SK-N-SH treated with all-trans-retinoic acid at 6 μM for 48 hours (cell line): Measurements from ENCODE around the gene ZNF385B.

Experiments
- ATAC-seq: fragments of 200-7000 bp; cut with Tn5 transposase; 3 replicates; pipeline ENCODE4 v1.9.1; 2020; ENCODE audit warnings: mild to moderate bottlenecking, moderate library complexity
- ARNTL ChIP-seq: fragments of 450-650 bp; formaldehyde crosslinking; IDR thresholded peaks from 2 replicates; pipeline ENCODE4 v1.5.0; 2020; ENCODE audit warnings: low read depth, mild to moderate bottlenecking, moderate library complexity, borderline replicate concordance
- BACH2 ChIP-seq: fragments of 250-450 bp; sonication (Bioruptor Pico); IDR thresholded peaks from 2 replicates; pipeline ENCODE4 v1.9.0; 2021; ENCODE audit warnings: mild to moderate bottlenecking, borderline replicate concordance
- CREB5 ChIP-seq: fragments of 250-450 bp; sonication (Bioruptor Pico); IDR thresholded peaks from 2 replicates; pipeline ENCODE4 v1.5.1; 2020; ENCODE audit warnings: low read depth, mild to moderate bottlenecking, moderate library complexity
- CSDC2 ChIP-seq: fragments of 250-450 bp; sonication (Bioruptor Pico); IDR thresholded peaks from 2 replicates; pipeline ENCODE4 v1.5.0; 2020; ENCODE audit warnings: mild to moderate bottlenecking, moderate library complexity
- ESRRG ChIP-seq: fragments of 250-450 bp; sonication (Bioruptor Pico); IDR thresholded peaks from 2 replicates; pipeline ENCODE4 v1.6.1; 2021; ENCODE audit warnings: mild to moderate bottlenecking
- GLIS3 ChIP-seq: fragments of 250-450 bp; sonication (Bioruptor Pico); IDR thresholded peaks from 2 replicates; pipeline ENCODE4 v1.5.0; 2020; ENCODE audit warnings: mild to moderate bottlenecking, moderate library complexity
- ISL1 ChIP-seq: fragments of 250-450 bp; sonication (Bioruptor Pico); IDR thresholded peaks from 2 replicates; pipeline ENCODE4 v2.1.2; 2022; ENCODE audit warnings: mild to moderate bottlenecking, moderate library complexity
- OSR1 ChIP-seq: fragments of 250-450 bp; sonication (Bioruptor Pico); IDR thresholded peaks from 2 replicates; pipeline ENCODE4 v1.8.0; 2022; ENCODE audit warnings: moderate library complexity, mild to moderate bottlenecking, inconsistent platforms
- PPARA ChIP-seq: fragments of 250-450 bp; sonication (Bioruptor Pico); IDR thresholded peaks from 2 replicates; pipeline ENCODE4 v1.5.0; 2020; ENCODE audit warnings: mild to moderate bottlenecking, borderline replicate concordance
- SNAI2 ChIP-seq: fragments of 250-450 bp; sonication (Bioruptor Pico); IDR thresholded peaks from 2 replicates; pipeline ENCODE4 v1.5.0; 2020; ENCODE audit warnings: mild to moderate bottlenecking, moderate library complexity
- TCF4 ChIP-seq: fragments of 250-450 bp; sonication (Bioruptor Pico); IDR thresholded peaks from 2 replicates; pipeline ENCODE4 v1.8.0; 2021; ENCODE audit warnings: mild to moderate bottlenecking, moderate library complexity, borderline replicate concordance
- TOX ChIP-seq: fragments of 250-450 bp; sonication (Bioruptor Pico); IDR thresholded peaks from 2 replicates; pipeline ENCODE4 v1.8.0; 2021; ENCODE audit warnings: mild to moderate bottlenecking, moderate library complexity, borderline replicate concordance
- ZFP3 ChIP-seq: fragments of 250-450 bp; sonication (Bioruptor Pico); IDR thresholded peaks from 2 replicates; pipeline ENCODE4 v1.5.0; 2020; ENCODE audit warnings: mild to moderate bottlenecking, moderate library complexity
- ZFP30 ChIP-seq: fragments of 450-650 bp; formaldehyde crosslinking; IDR thresholded peaks from 2 replicates; pipeline ENCODE4 v1.5.0; 2022; ENCODE audit warnings: mild to moderate bottlenecking, moderate library complexity
- ZNF565 ChIP-seq: fragments of 450-650 bp; formaldehyde crosslinking; conservative IDR thresholded peaks from 2 replicates; pipeline ENCODE4 v1.5.0; 2020; ENCODE audit warnings: low read depth, mild to moderate bottlenecking, moderate library complexity
- ZNF70 ChIP-seq: fragments of 450-650 bp; formaldehyde crosslinking; IDR thresholded peaks from 2 replicates; pipeline ENCODE4 v1.5.0; 2020; ENCODE audit warnings: mild to moderate bottlenecking, moderate library complexity
- ZNF8 ChIP-seq: fragments of 450-650 bp; formaldehyde crosslinking; IDR thresholded peaks from 2 replicates; pipeline ENCODE4 v1.5.0; 2020; ENCODE audit warnings: mild to moderate bottlenecking, moderate library complexity
- TF ChIP-seq, protein P1 (sequence below): fragments of 250-450 bp; sonication (Bioruptor Pico); IDR thresholded peaks from 2 replicates; pipeline ENCODE4 v1.5.1; 2021; ENCODE audit warnings: mild to moderate bottlenecking, moderate library complexity
- TF ChIP-seq, protein P2 (sequence below): fragments of 250-450 bp; sonication (Bioruptor Pico); IDR thresholded peaks from 2 replicates; pipeline ENCODE4 v1.8.0; 2020; ENCODE audit warnings: mild to moderate bottlenecking, moderate library complexity, borderline replicate concordance
- TF ChIP-seq, protein P3 (sequence below): fragments of 250-450 bp; sonication (Bioruptor Pico); IDR thresholded peaks from 2 replicates; pipeline ENCODE4 v1.8.0; 2021; ENCODE audit warnings: low read depth, mild to moderate bottlenecking, moderate library complexity, borderline replicate concordance

Gene ZNF385B

DNA sequence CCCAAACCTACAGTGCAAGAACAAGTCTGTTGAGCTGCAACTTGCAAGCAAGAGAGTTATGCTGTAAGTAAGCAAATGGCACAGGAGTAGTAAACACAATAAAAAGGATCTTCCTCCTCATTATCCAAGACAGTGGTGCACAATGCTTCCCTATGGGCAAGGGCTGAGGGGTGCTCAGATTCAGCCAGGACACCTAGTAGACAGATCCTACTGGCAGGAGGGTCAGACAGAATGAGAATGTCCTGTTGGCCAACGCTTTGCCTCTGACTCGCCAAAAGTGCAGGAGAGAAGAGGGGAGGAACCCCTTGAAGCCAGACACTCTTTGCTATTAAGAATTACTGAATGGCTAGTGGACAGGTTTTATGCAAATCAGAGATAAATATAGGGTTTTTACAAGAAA lies 316.4 kb downstream of the ZNF385B start:
- TF ChIP-seq PPARA, result no peak
- TF ChIP-seq, protein P1, sequence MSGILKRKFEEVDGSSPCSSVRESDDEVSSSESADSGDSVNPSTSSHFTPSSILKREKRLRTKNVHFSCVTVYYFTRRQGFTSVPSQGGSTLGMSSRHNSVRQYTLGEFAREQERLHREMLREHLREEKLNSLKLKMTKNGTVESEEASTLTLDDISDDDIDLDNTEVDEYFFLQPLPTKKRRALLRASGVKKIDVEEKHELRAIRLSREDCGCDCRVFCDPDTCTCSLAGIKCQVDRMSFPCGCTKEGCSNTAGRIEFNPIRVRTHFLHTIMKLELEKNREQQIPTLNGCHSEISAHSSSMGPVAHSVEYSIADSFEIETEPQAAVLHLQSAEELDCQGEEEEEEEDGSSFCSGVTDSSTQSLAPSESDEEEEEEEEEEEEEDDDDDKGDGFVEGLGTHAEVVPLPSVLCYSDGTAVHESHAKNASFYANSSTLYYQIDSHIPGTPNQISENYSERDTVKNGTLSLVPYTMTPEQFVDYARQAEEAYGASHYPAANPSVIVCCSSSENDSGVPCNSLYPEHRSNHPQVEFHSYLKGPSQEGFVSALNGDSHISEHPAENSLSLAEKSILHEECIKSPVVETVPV (CRISPR knock-in tag), result no peak
- TF ChIP-seq GLIS3, result no peak
- no peak for TF ChIP-seq TCF4 (CRISPR knock-in tag)
- TF ChIP-seq, protein P2, sequence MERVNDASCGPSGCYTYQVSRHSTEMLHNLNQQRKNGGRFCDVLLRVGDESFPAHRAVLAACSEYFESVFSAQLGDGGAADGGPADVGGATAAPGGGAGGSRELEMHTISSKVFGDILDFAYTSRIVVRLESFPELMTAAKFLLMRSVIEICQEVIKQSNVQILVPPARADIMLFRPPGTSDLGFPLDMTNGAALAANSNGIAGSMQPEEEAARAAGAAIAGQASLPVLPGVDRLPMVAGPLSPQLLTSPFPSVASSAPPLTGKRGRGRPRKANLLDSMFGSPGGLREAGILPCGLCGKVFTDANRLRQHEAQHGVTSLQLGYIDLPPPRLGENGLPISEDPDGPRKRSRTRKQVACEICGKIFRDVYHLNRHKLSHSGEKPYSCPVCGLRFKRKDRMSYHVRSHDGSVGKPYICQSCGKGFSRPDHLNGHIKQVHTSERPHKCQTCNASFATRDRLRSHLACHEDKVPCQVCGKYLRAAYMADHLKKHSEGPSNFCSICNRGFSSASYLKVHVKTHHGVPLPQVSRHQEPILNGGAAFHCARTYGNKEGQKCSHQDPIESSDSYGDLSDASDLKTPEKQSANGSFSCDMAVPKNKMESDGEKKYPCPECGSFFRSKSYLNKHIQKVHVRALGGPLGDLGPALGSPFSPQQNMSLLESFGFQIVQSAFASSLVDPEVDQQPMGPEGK (CRISPR knock-in tag), result no peak
- no peak for TF ChIP-seq ZNF8
- TF ChIP-seq ZNF70 (CRISPR knock-in tag), result no peak
- no peak for TF ChIP-seq ZNF565 (CRISPR knock-in tag)
- no peak for TF ChIP-seq OSR1 (CRISPR knock-in tag)
- TF ChIP-seq ZFP3 (CRISPR knock-in tag), result no peak
- no peak for TF ChIP-seq ARNTL
- no peak for TF ChIP-seq TOX (CRISPR knock-in tag)
- no peak for TF ChIP-seq ISL1 (CRISPR knock-in tag)
- no peak for TF ChIP-seq CREB5 (CRISPR knock-in tag)
- TF ChIP-seq ZFP30 (CRISPR knock-in tag), result no peak
- TF ChIP-seq SNAI2 (CRISPR knock-in tag), result no peak
- no peak for TF ChIP-seq BACH2 (CRISPR knock-in tag)
- no peak for TF ChIP-seq CSDC2
- TF ChIP-seq, protein P3, sequence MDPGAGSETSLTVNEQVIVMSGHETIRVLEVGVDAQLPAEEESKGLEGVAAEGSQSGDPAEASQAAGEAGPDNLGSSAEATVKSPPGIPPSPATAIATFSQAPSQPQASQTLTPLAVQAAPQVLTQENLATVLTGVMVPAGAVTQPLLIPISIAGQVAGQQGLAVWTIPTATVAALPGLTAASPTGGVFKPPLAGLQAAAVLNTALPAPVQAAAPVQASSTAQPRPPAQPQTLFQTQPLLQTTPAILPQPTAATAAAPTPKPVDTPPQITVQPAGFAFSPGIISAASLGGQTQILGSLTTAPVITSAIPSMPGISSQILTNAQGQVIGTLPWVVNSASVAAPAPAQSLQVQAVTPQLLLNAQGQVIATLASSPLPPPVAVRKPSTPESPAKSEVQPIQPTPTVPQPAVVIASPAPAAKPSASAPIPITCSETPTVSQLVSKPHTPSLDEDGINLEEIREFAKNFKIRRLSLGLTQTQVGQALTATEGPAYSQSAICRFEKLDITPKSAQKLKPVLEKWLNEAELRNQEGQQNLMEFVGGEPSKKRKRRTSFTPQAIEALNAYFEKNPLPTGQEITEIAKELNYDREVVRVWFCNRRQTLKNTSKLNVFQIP (CRISPR knock-in tag), result no peak
- TF ChIP-seq ESRRG (CRISPR knock-in tag), result no peak

GRCh38 chr2:179543361-179543901 lies 318.0 kb downstream of the ZNF385B start:
- no peak for ATAC-seq

More for the DNA sequence above, 316.4 kb downstream of the ZNF385B start:
- no peak for ATAC-seq

More at GRCh38 chr2:179543361-179543901, 318.0 kb downstream of the ZNF385B start:
- TF ChIP-seq TCF4 (CRISPR knock-in tag) (no peak), CREB5 (CRISPR knock-in tag) (no peak), TOX (CRISPR knock-in tag) (no peak), ISL1 (CRISPR knock-in tag) (no peak), PPARA (no peak), ZFP30 (CRISPR knock-in tag) (no peak), ZNF70 (CRISPR knock-in tag) (no peak), ARNTL (no peak), GLIS3 (no peak), CSDC2 (no peak), SNAI2 (CRISPR knock-in tag) (no peak), ZNF8 (no peak), BACH2 (CRISPR knock-in tag) (no peak)
- TF ChIP-seq, protein P1 (CRISPR knock-in tag), result no peak
- TF ChIP-seq, protein P3 (CRISPR knock-in tag), result no peak
